SW480 (cell line): ENCODE results near the gene RBPMS2.
"Not testable (repeated sequence)": the region's sequence is repeated elsewhere in the genome, so short reads cannot be mapped to it uniquely, and the experiment has no call there.

ENCODE experiments used
- DNase-seq: peaks from one replicate; pipeline ENCODE4 v3.0.0-alpha.2; 2016; ENCODE audit warnings: low spot score

RBPMS2 gene

GRCh38 chr15:64753480-64754185 is 21.8 kb downstream of the RBPMS2 start:
- no peak for DNase-seq

DNA sequence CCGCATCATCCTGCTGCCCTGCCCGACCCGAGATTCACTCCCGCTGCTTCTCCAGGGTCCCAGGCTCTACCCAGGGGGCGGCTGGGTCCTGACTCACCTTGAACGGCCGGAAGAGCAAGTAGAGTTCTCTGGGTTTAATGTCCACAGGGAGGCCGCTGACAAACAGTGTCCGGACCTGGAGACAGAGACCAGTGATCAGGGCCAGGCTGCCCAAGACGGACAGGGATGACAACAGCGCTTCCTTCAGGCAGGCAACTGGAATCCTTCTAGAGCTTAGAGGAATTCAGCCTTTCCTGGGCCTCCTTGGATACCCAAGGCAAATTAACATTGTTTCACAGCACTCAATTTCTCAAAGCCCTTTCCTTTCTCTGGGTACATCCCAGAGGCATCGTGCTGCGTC is 23.9 kb downstream of the RBPMS2 start:
- no peak for DNase-seq

GRCh38 chr15:64749999-64750657 is 25.3 kb downstream of the RBPMS2 start:
- DNase-seq, result no peak

GRCh38 chr15:64749167-64749566 is 26.2 kb downstream of the RBPMS2 start:
- peak; percentile 41 for DNase-seq

GRCh38 chr15:64748251-64748650 is 27.1 kb downstream of the RBPMS2 start:
- no peak for DNase-seq

DNA sequence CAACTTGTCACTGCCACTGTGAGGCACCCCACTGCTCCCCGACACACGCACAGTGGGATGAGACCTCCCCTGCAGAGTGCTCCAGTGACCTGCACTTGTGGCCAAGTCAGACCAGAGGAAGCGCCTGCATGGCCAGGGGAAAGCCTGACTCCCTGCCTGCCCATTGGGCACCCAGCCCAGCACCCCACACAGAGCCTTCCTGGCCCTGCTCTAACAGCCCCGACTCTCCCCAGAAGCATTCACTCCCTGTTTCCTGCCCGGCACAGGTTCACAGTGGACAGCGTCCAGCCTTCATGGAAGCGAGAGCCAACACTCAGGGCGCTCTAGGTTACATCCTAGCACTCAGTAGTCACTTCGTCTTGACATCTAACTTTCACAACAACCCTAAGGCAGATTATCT is 27.8 kb downstream of the RBPMS2 start:
- DNase-seq, result no peak

- no peak for DNase-seq
These were observed 28.5 kb downstream of the RBPMS2 start for GRCh38 chr15:64746921-64747320.

GRCh38 chr15:64746356-64746755 is 29.0 kb downstream of the RBPMS2 start:
- DNase-seq, result no peak

GRCh38 chr15:64743691-64744090 is 31.7 kb downstream of the RBPMS2 start:
- DNase-seq, result no peak

GRCh38 chr15:64742921-64743320 is 32.5 kb downstream of the RBPMS2 start:
- DNase-seq, result no peak

GRCh38 chr15:64742385-64742784 is 33.0 kb downstream of the RBPMS2 start:
- no peak for DNase-seq

- DNase-seq, result not testable (repeated sequence)
These were observed 33.7 kb downstream of the RBPMS2 start for GRCh38 chr15:64741708-64742107.

- DNase-seq, result no peak
These were observed 34.8 kb downstream of the RBPMS2 start for GRCh38 chr15:64740311-64741170.

- DNase-seq, result no peak
These were observed 35.7 kb downstream of the RBPMS2 start for GRCh38 chr15:64739577-64740143.

GRCh38 chr15:64739156-64739555 is 36.2 kb downstream of the RBPMS2 start:
- no peak for DNase-seq

DNA sequence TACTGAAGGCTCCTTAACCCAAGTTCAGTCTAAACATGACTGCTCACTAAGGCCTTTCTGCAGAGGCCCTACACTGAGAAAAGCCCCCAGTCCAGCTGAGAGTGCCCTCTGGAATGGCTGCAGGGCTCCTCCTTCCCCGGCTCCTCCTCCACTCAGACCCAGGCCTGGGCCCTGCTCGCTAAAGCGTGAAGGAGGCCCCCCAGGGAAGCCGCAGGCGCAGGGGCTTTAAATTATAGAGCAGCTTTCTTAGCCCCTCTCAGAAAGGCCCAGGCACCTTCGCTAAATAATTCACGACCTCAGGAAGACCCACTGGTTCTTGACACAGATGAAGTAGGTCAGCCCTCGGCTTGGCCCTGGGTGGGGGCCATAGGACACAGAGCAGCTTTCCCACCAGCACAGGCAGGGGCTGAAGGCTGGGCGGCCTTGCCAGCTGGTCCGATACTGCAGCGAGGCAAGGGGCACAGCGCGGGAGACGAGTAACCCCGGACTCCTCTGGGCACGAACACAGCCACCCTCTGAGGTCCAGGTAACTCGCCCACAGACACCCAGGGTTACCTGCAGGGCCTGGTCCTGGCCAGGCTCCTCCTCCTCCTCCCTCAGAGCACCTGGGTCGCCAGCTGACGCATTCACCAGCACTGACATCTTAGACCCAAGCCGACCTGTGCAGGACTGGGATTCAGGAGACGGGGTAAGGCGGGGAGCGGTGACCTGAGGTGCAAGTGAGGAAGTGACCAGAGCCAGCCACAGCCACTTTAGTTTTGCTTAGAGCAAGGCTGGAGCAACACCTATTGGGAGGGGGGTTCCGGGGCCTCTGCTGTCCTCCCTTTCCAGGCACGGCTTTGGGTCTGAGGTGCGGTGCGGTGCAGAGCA is 36.9 kb downstream of the RBPMS2 start:
- DNase-seq, result no peak

DNA sequence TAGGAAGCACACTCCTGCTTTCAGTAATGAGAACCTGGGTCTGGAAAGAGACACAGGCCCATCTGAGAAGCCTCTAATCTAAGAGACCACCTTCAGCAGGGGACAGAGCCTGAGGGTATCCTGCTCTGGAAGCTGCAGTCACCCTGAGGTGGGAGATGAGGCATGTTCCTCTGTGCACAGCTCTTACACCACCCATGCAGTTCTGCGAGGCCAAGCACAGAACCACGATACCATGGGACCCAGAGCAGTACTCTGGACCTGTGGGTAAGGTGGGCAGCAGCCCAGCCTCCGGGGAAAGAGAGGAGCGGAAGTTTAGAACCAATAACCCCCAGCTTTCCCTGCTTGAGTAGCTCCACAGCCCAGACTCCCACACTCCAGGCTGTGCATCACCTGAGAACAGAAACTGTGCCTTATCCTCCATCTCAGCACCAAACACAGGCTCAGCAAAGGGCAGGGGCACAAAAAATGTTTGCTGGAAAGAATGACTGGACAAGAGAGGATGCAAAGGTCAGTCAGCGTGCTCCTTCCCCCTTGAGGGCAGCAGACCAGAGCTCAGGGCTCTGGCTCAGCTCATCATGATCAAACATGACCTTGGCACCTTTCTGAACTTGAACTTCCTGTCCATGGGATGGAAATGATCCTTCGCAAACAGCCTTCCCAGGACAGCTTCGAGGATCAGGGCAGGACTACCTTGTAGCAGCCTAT is 43.1 kb downstream of the RBPMS2 start:
- DNase-seq, result no peak

- DNase-seq, result no peak
These were observed 43.6 kb downstream of the RBPMS2 start for GRCh38 chr15:64731805-64732151.

- peak; percentile 76 for DNase-seq
These were observed 44.2 kb downstream of the RBPMS2 start for GRCh38 chr15:64731012-64731804.

DNA sequence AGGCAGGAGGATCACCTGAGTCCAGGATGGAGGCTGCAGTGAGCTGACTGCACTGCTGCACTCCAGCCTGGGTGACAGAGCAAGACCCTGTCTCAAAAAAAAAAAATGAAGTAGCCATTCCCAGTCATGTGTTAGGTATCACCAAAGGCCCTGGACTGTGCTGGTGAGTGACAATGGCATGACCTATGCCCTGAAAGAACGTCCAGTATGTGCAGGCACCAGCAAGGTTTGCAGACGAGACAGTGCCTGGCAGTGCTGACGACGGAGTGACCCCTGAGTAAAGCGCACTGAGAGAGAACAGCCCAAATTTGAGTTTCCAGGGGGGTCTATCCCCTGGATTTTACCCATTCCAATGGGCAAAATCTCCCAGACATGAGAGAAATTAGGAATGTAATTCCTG is 45.2 kb downstream of the RBPMS2 start:
- no peak for DNase-seq
